ENCODE data around the gene IPO9.
A peak's percentile ranks its signal among the peaks of the same experiment; 100 is the strongest.

Gene IPO9

DNA sequence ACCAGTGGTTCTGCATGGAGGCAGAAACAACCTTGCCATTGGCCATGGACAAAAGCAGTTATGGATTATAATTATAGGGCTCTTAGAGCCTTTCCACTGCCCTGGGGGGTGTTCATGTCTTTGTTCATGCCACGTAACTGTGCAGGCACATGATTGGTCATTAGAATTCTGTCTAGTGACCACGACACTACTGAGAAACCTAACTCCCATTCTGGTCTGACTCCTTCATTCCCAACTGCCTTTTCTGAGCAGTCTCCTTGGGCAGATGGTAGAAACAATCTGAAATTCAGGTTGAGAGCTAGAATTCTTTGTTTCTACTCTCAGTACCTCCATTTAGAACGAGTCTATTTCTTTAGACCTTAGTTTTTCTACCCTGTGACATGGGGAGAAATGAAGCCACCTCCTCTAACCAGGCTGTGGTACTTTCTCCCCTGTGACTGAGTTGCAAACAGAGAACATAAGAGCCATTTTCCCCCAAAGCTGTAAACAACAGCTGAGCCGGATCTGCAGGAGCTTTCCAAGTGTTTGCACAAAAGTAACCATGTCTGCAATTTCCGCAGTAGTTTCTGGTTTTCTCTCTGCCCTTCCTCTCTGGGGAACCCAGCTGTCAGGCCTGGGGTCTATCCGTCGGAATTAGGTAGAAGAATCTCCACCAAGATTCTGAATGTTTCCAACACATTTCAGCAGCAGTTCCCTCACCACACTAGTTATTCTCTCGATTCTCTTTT, 37.7 kb upstream of the IPO9 start:
- in situ Hi-C loops (cut with HindIII; ENCODE audit: low sequenced_read_pairs) = no loop called here
- H3K4me3 ChIP-seq (ENCODE audit: low read depth, low read length) = no peak overlapping the region
- TF ChIP-seq, protein P1, sequence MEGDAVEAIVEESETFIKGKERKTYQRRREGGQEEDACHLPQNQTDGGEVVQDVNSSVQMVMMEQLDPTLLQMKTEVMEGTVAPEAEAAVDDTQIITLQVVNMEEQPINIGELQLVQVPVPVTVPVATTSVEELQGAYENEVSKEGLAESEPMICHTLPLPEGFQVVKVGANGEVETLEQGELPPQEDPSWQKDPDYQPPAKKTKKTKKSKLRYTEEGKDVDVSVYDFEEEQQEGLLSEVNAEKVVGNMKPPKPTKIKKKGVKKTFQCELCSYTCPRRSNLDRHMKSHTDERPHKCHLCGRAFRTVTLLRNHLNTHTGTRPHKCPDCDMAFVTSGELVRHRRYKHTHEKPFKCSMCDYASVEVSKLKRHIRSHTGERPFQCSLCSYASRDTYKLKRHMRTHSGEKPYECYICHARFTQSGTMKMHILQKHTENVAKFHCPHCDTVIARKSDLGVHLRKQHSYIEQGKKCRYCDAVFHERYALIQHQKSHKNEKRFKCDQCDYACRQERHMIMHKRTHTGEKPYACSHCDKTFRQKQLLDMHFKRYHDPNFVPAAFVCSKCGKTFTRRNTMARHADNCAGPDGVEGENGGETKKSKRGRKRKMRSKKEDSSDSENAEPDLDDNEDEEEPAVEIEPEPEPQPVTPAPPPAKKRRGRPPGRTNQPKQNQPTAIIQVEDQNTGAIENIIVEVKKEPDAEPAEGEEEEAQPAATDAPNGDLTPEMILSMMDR (IDR thresholded peaks at IDR 0.05; ENCODE audit: low read depth, low read length) = no peak
- DNase-seq (ENCODE audit: low read depth, low spot score) = no peak

DNA sequence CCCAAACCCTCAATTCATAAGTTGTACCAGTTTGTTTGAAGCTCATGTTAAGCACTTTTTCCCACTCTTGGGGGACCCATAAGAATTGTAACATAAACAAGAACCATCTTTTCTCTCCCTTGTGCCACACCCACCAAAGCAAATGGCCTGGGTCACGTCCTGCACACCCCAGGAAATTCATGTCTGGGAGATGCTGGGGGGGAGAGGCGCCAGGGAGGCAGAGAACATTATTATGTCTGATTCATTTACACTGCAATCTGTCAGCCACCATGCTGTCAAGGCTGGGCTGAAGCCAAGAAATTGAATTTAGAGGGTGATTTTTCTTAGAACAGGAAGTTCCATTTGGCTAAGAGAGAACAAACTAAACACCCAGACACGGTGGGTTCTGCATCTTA, 37.2 kb upstream of the IPO9 start:
- peak; percentile 89 for DNase-seq (ENCODE audit: low read depth, low spot score)
- in situ Hi-C loops (cut with HindIII; ENCODE audit: low sequenced_read_pairs) = no loop called here
- H3K4me3 ChIP-seq (ENCODE audit: low read depth, low read length) = no peak overlapping the region
- TF ChIP-seq, protein P1 (IDR thresholded peaks at IDR 0.05; ENCODE audit: low read depth, low read length) = no peak

DNA sequence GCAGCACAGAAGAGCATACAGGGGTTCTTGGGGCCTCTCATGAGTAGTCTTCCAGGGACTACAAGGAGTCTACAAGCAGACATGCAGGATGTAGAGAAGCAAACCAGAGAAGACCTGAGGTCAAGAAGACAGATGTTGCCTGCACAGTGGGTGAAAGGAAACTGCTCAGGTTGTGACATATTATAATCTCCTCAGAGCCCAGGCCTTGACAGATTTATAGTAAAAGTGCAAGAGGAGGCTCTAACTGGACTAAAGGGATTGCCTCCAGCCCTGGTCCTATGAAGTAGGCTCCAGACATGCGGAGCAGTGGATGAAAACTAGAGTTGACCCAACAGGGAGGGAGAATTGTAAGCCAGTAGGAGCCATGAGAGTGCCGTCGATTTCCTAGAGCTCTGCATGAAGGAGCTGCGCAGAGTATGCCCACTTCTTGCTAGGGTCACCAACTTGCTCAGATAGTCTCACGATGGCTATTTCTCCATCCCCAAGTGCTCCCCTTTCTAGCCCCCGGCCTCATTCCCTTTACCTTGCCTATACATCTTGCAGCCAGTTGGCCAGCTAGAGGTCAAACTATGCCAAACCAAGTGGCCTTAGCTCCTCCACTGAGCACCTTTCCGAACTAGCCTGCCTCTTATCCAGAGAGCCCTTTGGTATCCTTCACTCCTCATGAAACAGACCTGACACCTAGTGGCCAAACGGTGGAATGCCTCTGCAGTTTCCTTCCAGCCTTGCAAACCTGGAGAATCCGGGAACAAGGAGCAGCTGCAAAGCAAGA, 36.2 kb upstream of the IPO9 start:
- no peak overlapping the region for H3K4me3 ChIP-seq (ENCODE audit: low read depth, low read length)
- DNase-seq (ENCODE audit: low read depth, low spot score) = peak; percentile 87
- TF ChIP-seq, protein P1 (IDR thresholded peaks at IDR 0.05; ENCODE audit: low read depth, low read length) = peak; percentile 98
- in situ Hi-C loops (cut with HindIII; ENCODE audit: low sequenced_read_pairs) = no loop called here

DNA sequence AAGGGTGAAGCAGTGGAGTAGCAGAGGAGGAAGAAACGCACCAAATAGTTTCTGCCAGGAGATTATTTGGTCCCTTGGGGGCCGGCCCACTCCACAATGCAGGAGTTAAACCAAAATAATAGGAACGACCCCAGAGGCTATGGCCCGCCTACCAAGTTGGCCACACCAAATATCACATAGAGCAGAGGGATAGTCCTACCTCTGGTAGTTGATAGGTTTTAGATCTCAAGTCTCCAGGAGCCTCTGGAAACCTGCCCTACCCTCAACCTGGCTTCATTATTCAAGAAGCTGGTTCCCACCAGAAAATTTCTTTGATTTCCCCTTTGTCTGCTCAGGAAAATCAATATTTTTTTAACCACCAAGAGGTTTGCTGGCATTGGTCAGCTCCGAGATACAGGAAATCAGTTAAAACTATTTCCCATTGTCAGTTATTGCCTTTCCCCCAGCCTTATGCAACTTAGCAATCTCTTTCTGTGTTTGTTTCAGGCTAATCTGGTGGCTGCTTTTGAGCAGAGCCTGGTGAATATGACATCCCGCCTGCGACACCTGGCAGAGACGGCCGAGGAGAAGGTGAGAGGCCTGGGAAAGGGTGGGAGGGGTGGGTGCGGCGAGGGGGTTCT, 35.5 kb upstream of the IPO9 start:
- H3K4me3 ChIP-seq (ENCODE audit: low read depth, low read length) = no peak overlapping the region
- in situ Hi-C loops (cut with HindIII; ENCODE audit: low sequenced_read_pairs) = no loop called here

DNA sequence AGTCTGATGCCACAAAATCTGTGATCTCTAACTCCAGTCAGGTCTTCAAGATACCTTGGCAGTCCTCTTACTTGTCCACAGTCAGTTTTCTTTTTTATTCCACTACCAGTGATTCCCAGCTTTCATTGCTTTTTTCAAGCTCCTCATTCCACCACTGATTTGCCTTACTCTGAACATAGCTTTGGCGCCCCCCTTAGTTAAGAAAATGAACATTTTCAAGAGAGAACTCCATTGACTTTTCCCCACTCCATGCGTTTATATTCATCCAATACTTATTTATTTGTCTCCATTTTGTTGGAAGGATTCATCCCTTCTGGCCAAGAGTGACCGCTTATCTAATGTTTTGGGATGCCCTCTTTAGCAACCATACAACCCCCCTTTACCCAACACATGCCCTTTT, 33.9 kb upstream of the IPO9 start:
- H3K4me3 ChIP-seq (ENCODE audit: low read depth, low read length) = no peak overlapping the region
- in situ Hi-C loops (cut with HindIII; ENCODE audit: low sequenced_read_pairs) = no loop called here
- TF ChIP-seq, protein P1 (IDR thresholded peaks at IDR 0.05; ENCODE audit: low read depth, low read length) = peak; percentile 44
- DNase-seq (ENCODE audit: low read depth, low spot score) = peak; percentile 49

More for the DNA sequence above, 35.5 kb upstream of the IPO9 start:
- TF ChIP-seq, protein P1 (IDR thresholded peaks at IDR 0.05; ENCODE audit: low read depth, low read length) = no peak
- DNase-seq (ENCODE audit: low read depth, low spot score) = no peak

DNA sequence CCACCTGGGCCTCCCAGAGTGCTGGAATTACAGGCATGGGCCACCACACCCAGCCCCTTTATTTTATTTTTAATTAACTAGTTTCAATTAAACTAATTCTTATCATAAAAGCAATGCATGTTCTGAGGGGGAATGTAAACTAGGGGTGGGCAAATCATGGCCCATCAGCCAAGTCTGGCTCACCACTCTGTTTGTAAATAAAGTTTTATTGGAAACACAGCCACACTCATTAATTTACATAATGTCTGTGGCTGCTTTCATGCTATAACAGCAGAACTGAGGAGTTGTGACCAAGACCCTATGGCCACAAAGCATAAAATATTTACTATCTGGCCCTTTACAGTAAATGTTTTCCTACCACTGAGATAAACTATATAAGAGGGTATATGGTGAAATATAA, 28.7 kb upstream of the IPO9 start:
- TF ChIP-seq, protein P1 (IDR thresholded peaks at IDR 0.05; ENCODE audit: low read depth, low read length) = no peak
- no peak for DNase-seq (ENCODE audit: low read depth, low spot score)
- in situ Hi-C loops (cut with HindIII; ENCODE audit: low sequenced_read_pairs) = no loop called here
- H3K4me3 ChIP-seq (ENCODE audit: low read depth, low read length) = no peak overlapping the region

All from astrocyte of the spinal cord (primary cell).